ENCODE measurements around the gene NCSTN. TPM values are rescaled to one million over a fixed set of nuclear protein-coding genes. Genes with fewer than 3 reads are reported as not detected.

Gene NCSTN
- total RNA-seq, 1 donor from 2014 or later, result 71.9 TPM

GRCh38 chr1:160400646-160401486 lies 57.7 kb downstream of the NCSTN start:
- no peak for DNase-seq (ENCODE audit: low read depth)
- no peak for TF ChIP-seq CTCF (IDR thresholded peaks at IDR 0.05; ENCODE audit: insufficient read depth, low read length, poor library complexity, severe bottlenecking)

GRCh38 chr1:160401487-160401805 lies 58.3 kb downstream of the NCSTN start:
- Histone ChIP-seq H3K36me3 (ENCODE audit: control insufficient read depth, insufficient read depth, low read length) (no peaks in the 10 kb centered on the region), H3K27me3 (ENCODE audit: control insufficient read depth, insufficient read depth, low read length) (no peaks in the 10 kb centered on the region), H3K4me3 (ENCODE audit: low read depth, low read length) (peak overlapping the region; percentile 48)
- no peak for DNase-seq (ENCODE audit: low read depth)
- no peak for TF ChIP-seq CTCF (IDR thresholded peaks at IDR 0.05; ENCODE audit: insufficient read depth, low read length, poor library complexity, severe bottlenecking)

More at GRCh38 chr1:160400646-160401486, 57.7 kb downstream of the NCSTN start:
- Histone ChIP-seq H3K36me3 (ENCODE audit: control insufficient read depth, insufficient read depth, low read length) (no peaks in the 10 kb centered on the region), H3K4me3 (ENCODE audit: low read depth, low read length) (peak overlapping the region; percentile 48), H3K27me3 (ENCODE audit: control insufficient read depth, insufficient read depth, low read length) (no peaks in the 10 kb centered on the region)

- DNase-seq (ENCODE audit: low read depth), result no peak
- peak overlapping the region; percentile 48 for H3K4me3 ChIP-seq (ENCODE audit: low read depth, low read length)
- H3K36me3 ChIP-seq (ENCODE audit: control insufficient read depth, insufficient read depth, low read length), result no peaks in the 10 kb centered on the region
- no peaks in the 10 kb centered on the region for H3K27me3 ChIP-seq (ENCODE audit: control insufficient read depth, insufficient read depth, low read length)
- TF ChIP-seq CTCF (IDR thresholded peaks at IDR 0.05; ENCODE audit: insufficient read depth, low read length, poor library complexity, severe bottlenecking), result no peak
These were observed 59.0 kb downstream of the NCSTN start for GRCh38 chr1:160402001-160402795.

GRCh38 chr1:160403244-160403643 lies 60.1 kb downstream of the NCSTN start:
- Histone ChIP-seq H3K27me3 (ENCODE audit: control insufficient read depth, insufficient read depth, low read length) (no peaks in the 10 kb centered on the region), H3K4me3 (ENCODE audit: low read depth, low read length) (no peak overlapping the region), H3K36me3 (ENCODE audit: control insufficient read depth, insufficient read depth, low read length) (no peaks in the 10 kb centered on the region)
- TF ChIP-seq CTCF (IDR thresholded peaks at IDR 0.05; ENCODE audit: insufficient read depth, low read length, poor library complexity, severe bottlenecking), result no peak
- no peak for DNase-seq (ENCODE audit: low read depth)

- DNase-seq (ENCODE audit: low read depth), result no peak
- no peak for TF ChIP-seq CTCF (IDR thresholded peaks at IDR 0.05; ENCODE audit: insufficient read depth, low read length, poor library complexity, severe bottlenecking)
- no peaks in the 10 kb centered on the region for H3K27me3 ChIP-seq (ENCODE audit: control insufficient read depth, insufficient read depth, low read length)
- H3K36me3 ChIP-seq (ENCODE audit: control insufficient read depth, insufficient read depth, low read length), result no peaks in the 10 kb centered on the region
- H3K4me3 ChIP-seq (ENCODE audit: low read depth, low read length), result no peak overlapping the region
These were observed 60.9 kb downstream of the NCSTN start for GRCh38 chr1:160404094-160404493.

All from kidney epithelial cell (primary cell).